HepG2 (cell line): ENCODE results near the gene BFSP1. TPM values are rescaled to one million over a fixed set of nuclear protein-coding genes. Genes with fewer than 3 reads are reported as not detected.

Experiments used
- SIN3A ChIP-seq: IDR thresholded peaks from 2 replicates; pipeline ENCODE4 v1.6.1; 2011; ENCODE audit warnings: low read depth, mild to moderate bottlenecking, control low read depth, low read length, borderline replicate concordance
- ZFYVE20 ChIP-seq: sonication (generic); formaldehyde crosslinking; IDR thresholded peaks from 2 replicates; pipeline ENCODE4 v1.8.0; 2023; ENCODE audit warnings: low read depth, mild to moderate bottlenecking, moderate library complexity, missing genetic modification reagents, borderline replicate concordance
- ZKSCAN1 ChIP-seq: fragments of 150-350 bp; IDR thresholded peaks from 2 replicates; pipeline ENCODE4 v1.6.1; 2014; ENCODE audit warnings: low read length
- polyA plus RNA-seq, 8 experiments: library from polyadenylated mRNA; depleted of rRNA in 3 of 8; stranded (reverse) in 7 of 8; unstranded in 1 of 8; fragments of >200 nt; fragmentation: Illumina TruSeq in 4 of 8; extraction: Trizol in 4 of 8; gene quantifications; 2 replicates each; pipeline versions ENCODE4 v1.2.1 to v1.2.3, GENCODE V29; 2011 to 2016; ENCODE audit warnings: low read depth in 4 of 8, missing spikeins in 1 of 8, mixed read lengths in 1 of 8; ENCODE audit not compliant: insufficient read depth in 1 of 8
- total RNA-seq, 5 experiments: library from RNA; depleted of rRNA; stranded (reverse); fragments of >200 nt; fragmentation: Illumina TruSeq; extraction: Trizol; gene quantifications; 2 replicates each; pipeline ENCODE4 v1.2.3, GENCODE V29; 2016; ENCODE audit warnings: low read depth in 1 of 5
- TF ChIP-seq, protein P1 (sequence below): sonication (generic); formaldehyde crosslinking; IDR thresholded peaks from 2 replicates; pipeline ENCODE4 v1.5.1; 2020; ENCODE audit warnings: mild to moderate bottlenecking, missing genetic modification reagents, borderline replicate concordance
- TF ChIP-seq, protein P2 (sequence below): sonication (generic); formaldehyde crosslinking; IDR thresholded peaks from 2 replicates; pipeline ENCODE4 v1.4.0; 2020; ENCODE audit warnings: missing genetic modification reagents
- TF ChIP-seq, protein P3 (sequence below): sonication (generic); formaldehyde crosslinking; IDR thresholded peaks from 2 replicates; pipeline ENCODE4 v1.5.1; 2020; ENCODE audit warnings: missing genetic modification reagents, mild to moderate bottlenecking, borderline replicate concordance
- TF ChIP-seq, protein P4 (sequence below): IDR thresholded peaks from 2 replicates; pipeline ENCODE4 v1.6.1; 2016; ENCODE audit warnings: low read depth, missing genetic modification reagents, missing compliant biosample characterization
- TF ChIP-seq, protein P5 (sequence below): IDR thresholded peaks from 2 replicates; pipeline ENCODE4 v1.6.1; 2016

The BFSP1 gene
- total and polyA plus RNA-seq, 2 of the 13 experiments (the other 11 are each of a cell fraction or from before 2014, with no cell fraction given), result 0.22 to 0.26 TPM

DNA sequence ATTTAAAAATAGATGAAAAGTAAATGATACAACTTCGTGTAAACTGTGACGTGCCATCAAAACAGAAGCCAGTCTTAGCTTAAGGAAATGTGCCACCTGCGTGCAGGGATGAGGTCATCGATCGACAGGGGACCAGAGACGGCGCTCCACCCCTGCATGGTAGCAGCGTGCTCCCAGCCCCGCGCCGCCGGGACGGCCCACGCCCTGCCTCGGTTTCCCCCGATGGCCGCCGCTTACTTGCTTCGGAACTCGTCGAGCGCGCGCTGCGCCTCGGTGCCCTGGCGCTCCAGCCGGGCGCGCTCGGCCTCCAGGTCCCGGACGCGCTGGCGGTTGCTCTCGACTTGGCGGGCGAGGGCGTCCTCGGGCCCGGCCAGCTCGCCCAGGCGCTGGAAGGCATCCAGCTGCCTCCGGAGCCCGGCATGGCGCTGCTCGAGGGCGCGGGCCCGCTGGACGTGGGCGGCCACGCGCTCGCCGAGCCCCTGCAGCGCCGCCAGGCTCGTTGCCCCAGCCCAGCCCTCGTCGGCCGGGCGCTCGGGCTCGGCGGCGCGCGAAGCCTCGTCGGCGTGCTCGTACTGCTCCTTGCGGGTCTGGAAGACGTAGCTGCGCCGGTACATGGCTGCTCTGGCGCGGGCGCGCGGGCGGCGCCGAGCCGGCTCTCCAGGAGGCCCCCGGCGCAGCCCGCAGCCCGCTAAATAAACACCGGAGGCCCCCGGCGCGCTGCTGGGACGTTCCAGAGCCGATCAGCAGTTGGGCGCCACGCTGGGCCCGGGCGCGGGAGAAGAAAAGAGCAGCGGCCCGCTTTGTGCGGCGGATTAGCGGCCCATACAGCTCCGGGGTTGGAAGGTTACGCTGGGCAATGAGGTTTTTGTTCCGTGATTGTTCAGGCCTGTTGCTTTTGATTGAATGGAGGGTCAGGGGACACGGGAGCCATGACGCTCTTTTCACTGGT is at the start of gene BFSP1 (continued):
- TF ChIP-seq, protein P1, sequence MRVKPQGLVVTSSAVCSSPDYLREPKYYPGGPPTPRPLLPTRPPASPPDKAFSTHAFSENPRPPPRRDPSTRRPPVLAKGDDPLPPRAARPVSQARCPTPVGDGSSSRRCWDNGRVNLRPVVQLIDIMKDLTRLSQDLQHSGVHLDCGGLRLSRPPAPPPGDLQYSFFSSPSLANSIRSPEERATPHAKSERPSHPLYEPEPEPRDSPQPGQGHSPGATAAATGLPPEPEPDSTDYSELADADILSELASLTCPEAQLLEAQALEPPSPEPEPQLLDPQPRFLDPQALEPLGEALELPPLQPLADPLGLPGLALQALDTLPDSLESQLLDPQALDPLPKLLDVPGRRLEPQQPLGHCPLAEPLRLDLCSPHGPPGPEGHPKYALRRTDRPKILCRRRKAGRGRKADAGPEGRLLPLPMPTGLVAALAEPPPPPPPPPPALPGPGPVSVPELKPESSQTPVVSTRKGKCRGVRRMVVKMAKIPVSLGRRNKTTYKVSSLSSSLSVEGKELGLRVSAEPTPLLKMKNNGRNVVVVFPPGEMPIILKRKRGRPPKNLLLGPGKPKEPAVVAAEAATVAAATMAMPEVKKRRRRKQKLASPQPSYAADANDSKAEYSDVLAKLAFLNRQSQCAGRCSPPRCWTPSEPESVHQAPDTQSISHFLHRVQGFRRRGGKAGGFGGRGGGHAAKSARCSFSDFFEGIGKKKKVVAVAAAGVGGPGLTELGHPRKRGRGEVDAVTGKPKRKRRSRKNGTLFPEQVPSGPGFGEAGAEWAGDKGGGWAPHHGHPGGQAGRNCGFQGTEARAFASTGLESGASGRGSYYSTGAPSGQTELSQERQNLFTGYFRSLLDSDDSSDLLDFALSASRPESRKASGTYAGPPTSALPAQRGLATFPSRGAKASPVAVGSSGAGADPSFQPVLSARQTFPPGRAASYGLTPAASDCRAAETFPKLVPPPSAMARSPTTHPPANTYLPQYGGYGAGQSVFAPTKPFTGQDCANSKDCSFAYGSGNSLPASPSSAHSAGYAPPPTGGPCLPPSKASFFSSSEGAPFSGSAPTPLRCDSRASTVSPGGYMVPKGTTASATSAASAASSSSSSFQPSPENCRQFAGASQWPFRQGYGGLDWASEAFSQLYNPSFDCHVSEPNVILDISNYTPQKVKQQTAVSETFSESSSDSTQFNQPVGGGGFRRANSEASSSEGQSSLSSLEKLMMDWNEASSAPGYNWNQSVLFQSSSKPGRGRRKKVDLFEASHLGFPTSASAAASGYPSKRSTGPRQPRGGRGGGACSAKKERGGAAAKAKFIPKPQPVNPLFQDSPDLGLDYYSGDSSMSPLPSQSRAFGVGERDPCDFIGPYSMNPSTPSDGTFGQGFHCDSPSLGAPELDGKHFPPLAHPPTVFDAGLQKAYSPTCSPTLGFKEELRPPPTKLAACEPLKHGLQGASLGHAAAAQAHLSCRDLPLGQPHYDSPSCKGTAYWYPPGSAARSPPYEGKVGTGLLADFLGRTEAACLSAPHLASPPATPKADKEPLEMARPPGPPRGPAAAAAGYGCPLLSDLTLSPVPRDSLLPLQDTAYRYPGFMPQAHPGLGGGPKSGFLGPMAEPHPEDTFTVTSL (CRISPR knock-in tag), result no peak
- TF ChIP-seq, protein P2, sequence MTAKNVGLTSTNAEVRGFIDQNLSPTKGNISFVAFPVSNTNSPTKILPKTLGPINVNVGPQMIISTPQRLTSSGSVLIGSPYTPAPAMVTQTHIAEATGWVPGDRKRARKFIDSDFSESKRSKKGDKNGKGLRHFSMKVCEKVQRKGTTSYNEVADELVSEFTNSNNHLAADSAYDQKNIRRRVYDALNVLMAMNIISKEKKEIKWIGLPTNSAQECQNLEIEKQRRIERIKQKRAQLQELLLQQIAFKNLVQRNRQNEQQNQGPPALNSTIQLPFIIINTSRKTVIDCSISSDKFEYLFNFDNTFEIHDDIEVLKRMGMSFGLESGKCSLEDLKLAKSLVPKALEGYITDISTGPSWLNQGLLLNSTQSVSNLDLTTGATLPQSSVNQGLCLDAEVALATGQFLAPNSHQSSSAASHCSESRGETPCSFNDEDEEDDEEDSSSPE, result peak; percentile 70
- TF ChIP-seq, protein P3, sequence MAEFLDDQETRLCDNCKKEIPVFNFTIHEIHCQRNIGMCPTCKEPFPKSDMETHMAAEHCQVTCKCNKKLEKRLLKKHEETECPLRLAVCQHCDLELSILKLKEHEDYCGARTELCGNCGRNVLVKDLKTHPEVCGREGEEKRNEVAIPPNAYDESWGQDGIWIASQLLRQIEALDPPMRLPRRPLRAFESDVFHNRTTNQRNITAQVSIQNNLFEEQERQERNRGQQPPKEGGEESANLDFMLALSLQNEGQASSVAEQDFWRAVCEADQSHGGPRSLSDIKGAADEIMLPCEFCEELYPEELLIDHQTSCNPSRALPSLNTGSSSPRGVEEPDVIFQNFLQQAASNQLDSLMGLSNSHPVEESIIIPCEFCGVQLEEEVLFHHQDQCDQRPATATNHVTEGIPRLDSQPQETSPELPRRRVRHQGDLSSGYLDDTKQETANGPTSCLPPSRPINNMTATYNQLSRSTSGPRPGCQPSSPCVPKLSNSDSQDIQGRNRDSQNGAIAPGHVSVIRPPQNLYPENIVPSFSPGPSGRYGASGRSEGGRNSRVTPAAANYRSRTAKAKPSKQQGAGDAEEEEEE (CRISPR knock-in tag), result no peak
- TF ChIP-seq ZKSCAN1 (no peak), ZFYVE20 (CRISPR knock-in tag) (0 out of 2 replicates have a peak, but pooled peaks have one; percentile 3), SIN3A (0 out of 2 replicates have a peak, but pooled peaks have one; percentile 33)
- TF ChIP-seq, protein P4, sequence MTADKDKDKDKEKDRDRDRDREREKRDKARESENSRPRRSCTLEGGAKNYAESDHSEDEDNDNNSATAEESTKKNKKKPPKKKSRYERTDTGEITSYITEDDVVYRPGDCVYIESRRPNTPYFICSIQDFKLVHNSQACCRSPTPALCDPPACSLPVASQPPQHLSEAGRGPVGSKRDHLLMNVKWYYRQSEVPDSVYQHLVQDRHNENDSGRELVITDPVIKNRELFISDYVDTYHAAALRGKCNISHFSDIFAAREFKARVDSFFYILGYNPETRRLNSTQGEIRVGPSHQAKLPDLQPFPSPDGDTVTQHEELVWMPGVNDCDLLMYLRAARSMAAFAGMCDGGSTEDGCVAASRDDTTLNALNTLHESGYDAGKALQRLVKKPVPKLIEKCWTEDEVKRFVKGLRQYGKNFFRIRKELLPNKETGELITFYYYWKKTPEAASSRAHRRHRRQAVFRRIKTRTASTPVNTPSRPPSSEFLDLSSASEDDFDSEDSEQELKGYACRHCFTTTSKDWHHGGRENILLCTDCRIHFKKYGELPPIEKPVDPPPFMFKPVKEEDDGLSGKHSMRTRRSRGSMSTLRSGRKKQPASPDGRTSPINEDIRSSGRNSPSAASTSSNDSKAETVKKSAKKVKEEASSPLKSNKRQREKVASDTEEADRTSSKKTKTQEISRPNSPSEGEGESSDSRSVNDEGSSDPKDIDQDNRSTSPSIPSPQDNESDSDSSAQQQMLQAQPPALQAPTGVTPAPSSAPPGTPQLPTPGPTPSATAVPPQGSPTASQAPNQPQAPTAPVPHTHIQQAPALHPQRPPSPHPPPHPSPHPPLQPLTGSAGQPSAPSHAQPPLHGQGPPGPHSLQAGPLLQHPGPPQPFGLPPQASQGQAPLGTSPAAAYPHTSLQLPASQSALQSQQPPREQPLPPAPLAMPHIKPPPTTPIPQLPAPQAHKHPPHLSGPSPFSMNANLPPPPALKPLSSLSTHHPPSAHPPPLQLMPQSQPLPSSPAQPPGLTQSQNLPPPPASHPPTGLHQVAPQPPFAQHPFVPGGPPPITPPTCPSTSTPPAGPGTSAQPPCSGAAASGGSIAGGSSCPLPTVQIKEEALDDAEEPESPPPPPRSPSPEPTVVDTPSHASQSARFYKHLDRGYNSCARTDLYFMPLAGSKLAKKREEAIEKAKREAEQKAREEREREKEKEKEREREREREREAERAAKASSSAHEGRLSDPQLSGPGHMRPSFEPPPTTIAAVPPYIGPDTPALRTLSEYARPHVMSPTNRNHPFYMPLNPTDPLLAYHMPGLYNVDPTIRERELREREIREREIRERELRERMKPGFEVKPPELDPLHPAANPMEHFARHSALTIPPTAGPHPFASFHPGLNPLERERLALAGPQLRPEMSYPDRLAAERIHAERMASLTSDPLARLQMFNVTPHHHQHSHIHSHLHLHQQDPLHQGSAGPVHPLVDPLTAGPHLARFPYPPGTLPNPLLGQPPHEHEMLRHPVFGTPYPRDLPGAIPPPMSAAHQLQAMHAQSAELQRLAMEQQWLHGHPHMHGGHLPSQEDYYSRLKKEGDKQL (CRISPR knock-in tag), result 0 out of 2 replicates have a peak, but pooled peaks have one; percentile 11
- TF ChIP-seq, protein P5, sequence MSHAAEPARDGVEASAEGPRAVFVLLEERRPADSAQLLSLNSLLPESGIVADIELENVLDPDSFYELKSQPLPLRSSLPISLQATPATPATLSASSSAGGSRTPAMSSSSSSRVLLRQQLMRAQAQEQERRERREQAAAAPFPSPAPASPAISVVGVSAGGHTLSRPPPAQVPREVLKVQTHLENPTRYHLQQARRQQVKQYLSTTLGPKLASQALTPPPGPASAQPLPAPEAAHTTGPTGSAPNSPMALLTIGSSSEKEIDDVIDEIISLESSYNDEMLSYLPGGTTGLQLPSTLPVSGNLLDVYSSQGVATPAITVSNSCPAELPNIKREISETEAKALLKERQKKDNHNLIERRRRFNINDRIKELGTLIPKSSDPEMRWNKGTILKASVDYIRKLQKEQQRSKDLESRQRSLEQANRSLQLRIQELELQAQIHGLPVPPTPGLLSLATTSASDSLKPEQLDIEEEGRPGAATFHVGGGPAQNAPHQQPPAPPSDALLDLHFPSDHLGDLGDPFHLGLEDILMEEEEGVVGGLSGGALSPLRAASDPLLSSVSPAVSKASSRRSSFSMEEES (CRISPR knock-in tag), result no peak
